HepG2 (cell line): ENCODE data around the gene MAGI1. TPM values are rescaled to one million over a fixed set of nuclear protein-coding genes. Genes with fewer than 3 reads are reported as not detected.

Experiments
- KDM2A ChIP-seq: sonication (generic); formaldehyde crosslinking; IDR thresholded peaks from 2 replicates; pipeline ENCODE4 v1.4.0; 2020; ENCODE audit warnings: low read depth, missing genetic modification reagents, borderline replicate concordance
- ZSCAN30 ChIP-seq: sonication (generic); formaldehyde crosslinking; IDR thresholded peaks from 2 replicates; pipeline ENCODE4 v1.5.0; 2020; ENCODE audit warnings: mild to moderate bottlenecking, missing genetic modification reagents
- polyA plus RNA-seq, 8 experiments: library from polyadenylated mRNA; depleted of rRNA in 3 of 8; stranded (reverse) in 7 of 8; unstranded in 1 of 8; fragments of >200 nt; fragmentation: Illumina TruSeq in 4 of 8; extraction: Trizol in 4 of 8; gene quantifications; 2 replicates each; pipeline versions ENCODE4 v1.2.1 to v1.2.3, GENCODE V29; 2011 to 2016; ENCODE audit warnings: low read depth in 4 of 8, missing spikeins in 1 of 8, mixed read lengths in 1 of 8; ENCODE audit not compliant: insufficient read depth in 1 of 8
- total RNA-seq, 5 experiments: library from RNA; depleted of rRNA; stranded (reverse); fragments of >200 nt; fragmentation: Illumina TruSeq; extraction: Trizol; gene quantifications; 2 replicates each; pipeline ENCODE4 v1.2.3, GENCODE V29; 2016; ENCODE audit warnings: low read depth in 1 of 5
- TF ChIP-seq, protein P1 (sequence below): sonication (generic); formaldehyde crosslinking; IDR thresholded peaks from 2 replicates; pipeline ENCODE4 v1.5.0; 2020; ENCODE audit warnings: mild to moderate bottlenecking, missing genetic modification reagents, borderline replicate concordance

The MAGI1 gene
- total and polyA plus RNA-seq, 2 of the 13 experiments (the other 11 are each of a cell fraction or from before 2014, with no cell fraction given), result 22.2 to 26.0 TPM

- TF ChIP-seq, protein P1, sequence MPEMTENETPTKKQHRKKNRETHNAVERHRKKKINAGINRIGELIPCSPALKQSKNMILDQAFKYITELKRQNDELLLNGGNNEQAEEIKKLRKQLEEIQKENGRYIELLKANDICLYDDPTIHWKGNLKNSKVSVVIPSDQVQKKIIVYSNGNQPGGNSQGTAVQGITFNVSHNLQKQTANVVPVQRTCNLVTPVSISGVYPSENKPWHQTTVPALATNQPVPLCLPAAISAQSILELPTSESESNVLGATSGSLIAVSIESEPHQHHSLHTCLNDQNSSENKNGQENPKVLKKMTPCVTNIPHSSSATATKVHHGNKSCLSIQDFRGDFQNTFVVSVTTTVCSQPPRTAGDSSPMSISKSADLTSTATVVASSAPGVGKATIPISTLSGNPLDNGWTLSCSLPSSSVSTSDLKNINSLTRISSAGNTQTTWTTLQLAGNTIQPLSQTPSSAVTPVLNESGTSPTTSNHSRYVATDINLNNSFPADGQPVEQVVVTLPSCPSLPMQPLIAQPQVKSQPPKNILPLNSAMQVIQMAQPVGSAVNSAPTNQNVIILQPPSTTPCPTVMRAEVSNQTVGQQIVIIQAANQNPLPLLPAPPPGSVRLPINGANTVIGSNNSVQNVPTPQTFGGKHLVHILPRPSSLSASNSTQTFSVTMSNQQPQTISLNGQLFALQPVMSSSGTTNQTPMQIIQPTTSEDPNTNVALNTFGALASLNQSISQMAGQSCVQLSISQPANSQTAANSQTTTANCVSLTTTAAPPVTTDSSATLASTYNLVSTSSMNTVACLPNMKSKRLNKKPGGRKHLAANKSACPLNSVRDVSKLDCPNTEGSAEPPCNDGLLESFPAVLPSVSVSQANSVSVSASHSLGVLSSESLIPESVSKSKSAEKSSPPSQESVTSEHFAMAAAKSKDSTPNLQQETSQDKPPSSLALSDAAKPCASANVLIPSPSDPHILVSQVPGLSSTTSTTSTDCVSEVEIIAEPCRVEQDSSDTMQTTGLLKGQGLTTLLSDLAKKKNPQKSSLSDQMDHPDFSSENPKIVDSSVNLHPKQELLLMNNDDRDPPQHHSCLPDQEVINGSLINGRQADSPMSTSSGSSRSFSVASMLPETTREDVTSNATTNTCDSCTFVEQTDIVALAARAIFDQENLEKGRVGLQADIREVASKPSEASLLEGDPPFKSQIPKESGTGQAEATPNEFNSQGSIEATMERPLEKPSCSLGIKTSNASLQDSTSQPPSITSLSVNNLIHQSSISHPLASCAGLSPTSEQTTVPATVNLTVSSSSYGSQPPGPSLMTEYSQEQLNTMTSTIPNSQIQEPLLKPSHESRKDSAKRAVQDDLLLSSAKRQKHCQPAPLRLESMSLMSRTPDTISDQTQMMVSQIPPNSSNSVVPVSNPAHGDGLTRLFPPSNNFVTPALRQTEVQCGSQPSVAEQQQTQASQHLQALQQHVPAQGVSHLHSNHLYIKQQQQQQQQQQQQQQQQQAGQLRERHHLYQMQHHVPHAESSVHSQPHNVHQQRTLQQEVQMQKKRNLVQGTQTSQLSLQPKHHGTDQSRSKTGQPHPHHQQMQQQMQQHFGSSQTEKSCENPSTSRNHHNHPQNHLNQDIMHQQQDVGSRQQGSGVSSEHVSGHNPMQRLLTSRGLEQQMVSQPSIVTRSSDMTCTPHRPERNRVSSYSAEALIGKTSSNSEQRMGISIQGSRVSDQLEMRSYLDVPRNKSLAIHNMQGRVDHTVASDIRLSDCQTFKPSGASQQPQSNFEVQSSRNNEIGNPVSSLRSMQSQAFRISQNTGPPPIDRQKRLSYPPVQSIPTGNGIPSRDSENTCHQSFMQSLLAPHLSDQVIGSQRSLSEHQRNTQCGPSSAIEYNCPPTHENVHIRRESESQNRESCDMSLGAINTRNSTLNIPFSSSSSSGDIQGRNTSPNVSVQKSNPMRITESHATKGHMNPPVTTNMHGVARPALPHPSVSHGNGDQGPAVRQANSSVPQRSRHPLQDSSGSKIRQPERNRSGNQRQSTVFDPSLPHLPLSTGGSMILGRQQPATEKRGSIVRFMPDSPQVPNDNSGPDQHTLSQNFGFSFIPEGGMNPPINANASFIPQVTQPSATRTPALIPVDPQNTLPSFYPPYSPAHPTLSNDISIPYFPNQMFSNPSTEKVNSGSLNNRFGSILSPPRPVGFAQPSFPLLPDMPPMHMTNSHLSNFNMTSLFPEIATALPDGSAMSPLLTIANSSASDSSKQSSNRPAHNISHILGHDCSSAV (CRISPR knock-in tag), result no peak
- no peak for TF ChIP-seq ZSCAN30
- TF ChIP-seq KDM2A (CRISPR knock-in tag), result no peak
These were observed 130.1 kb downstream of the MAGI1 start (continued) for GRCh38 chr3:65908588-65908987.
